Measurements from ENCODE around the gene KCNE4. TPM values are rescaled to one million over a fixed set of nuclear protein-coding genes. Genes with fewer than 3 reads are reported as not detected.

Gene KCNE4
- total RNA-seq, 1 experiment from 2014 or later, result not detected

DNA sequence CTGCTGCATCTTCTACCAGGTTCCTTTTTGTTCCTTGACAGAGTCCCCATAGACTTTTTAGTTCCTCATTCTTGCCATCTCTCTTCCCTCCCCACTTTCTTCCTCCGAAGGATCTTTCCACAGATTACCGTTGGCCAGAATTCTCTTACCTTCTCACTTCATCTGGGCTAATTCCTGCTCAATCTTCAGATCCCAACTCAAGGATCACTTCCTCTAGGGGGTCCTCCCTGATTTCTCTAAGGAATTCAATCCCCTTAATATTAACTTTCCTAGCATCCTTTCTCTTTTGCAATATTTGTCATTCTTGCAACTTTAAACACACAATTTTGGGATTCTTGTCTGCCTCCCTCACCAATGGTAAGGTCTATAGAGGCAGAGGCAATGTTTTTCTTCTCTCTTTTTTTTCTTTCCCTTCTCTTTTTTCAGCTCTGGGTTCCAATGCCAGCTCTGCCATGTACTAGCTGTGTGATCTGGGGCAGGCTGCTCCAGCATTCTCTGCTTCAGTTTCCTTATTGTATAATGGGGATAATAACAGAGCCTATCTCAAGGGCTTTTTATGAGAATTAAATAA is 5.4 kb upstream of the KCNE4 start:
- DNase-seq, result no peak
- Histone ChIP-seq H3K27me3 (ENCODE audit: control insufficient read depth, insufficient read depth, low read length) (no peaks in the 10 kb centered on the region), H3K36me3 (replicated peaks; ENCODE audit: control insufficient read depth, insufficient read depth, low read length) (no peaks in the 10 kb centered on the region), H3K4me3 (ENCODE audit: insufficient read depth, low read depth, low read length) (no peak overlapping the region)

DNA sequence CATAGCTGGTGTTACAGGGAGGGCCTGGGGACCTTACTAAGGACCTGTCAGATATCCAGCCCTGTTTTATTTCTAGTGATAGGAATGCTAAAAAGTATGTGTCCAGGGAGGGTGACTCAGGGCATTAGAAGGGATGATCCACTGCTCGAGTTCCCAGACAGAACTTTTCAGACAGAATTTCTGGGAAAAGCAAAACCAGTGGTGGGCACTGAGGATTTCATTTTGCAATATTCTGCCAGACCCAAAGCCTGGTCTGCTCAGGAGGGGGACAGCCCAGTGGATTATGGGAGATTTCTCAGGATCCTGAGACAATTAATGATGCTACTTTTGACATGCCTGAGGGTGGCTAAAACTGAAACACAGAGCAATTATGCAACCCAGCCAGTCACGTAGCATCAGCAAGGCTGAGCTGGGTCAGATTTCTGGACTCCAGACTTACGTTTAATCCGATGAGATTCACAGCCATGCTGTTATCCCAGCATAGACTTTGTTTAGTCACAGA is 4.7 kb upstream of the KCNE4 start:
- Histone ChIP-seq H3K27me3 (ENCODE audit: control insufficient read depth, insufficient read depth, low read length) (no peaks in the 10 kb centered on the region), H3K36me3 (replicated peaks; ENCODE audit: control insufficient read depth, insufficient read depth, low read length) (no peaks in the 10 kb centered on the region), H3K4me3 (ENCODE audit: insufficient read depth, low read depth, low read length) (no peak overlapping the region)
- DNase-seq, result no peak

DNA sequence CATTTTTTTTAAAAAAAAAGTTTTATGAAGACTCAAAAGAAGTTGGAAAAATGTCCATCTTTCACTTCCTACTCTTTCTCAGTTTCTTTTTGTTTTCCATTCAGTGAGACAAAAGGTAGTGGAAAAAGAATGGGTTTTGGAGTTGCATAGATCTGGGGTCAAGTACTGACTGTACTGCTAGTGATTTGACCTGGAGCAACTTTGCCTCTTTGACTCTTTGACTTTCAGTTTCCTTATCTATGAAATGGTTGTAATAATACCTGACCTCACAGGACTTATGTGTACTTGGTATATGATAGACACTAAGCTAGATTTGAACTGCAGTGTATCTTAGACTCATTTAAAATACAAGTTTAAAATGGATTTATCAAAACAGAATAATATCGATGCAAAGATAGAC is 3.5 kb upstream of the KCNE4 start:
- H3K36me3 ChIP-seq (replicated peaks; ENCODE audit: control insufficient read depth, insufficient read depth, low read length), result no peaks in the 10 kb centered on the region
- H3K4me3 ChIP-seq (ENCODE audit: insufficient read depth, low read depth, low read length), result no peak overlapping the region
- DNase-seq, result no peak
- H3K27me3 ChIP-seq (ENCODE audit: control insufficient read depth, insufficient read depth, low read length), result no peaks in the 10 kb centered on the region

DNA sequence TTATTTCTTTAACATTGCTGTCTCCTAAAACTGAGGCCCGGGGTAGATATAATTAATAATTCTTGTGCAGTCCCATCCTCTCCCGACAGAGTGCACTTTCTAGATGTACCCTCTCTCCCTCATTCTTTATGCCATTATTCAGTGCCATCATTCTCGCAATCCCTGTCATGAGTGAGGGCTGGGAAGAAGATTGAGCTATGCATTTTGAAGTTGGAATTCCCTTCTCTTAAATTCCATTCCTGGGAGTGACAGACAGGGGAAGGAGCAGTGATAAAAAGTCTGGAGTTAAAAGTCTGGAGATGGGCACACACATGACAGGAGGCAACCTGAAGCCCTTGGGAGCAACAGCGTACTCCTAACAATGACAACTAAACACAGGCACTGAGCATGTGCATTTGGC is 2.6 kb upstream of the KCNE4 start:
- Histone ChIP-seq H3K27me3 (ENCODE audit: control insufficient read depth, insufficient read depth, low read length) (no peaks in the 10 kb centered on the region), H3K4me3 (ENCODE audit: insufficient read depth, low read depth, low read length) (no peak overlapping the region), H3K36me3 (replicated peaks; ENCODE audit: control insufficient read depth, insufficient read depth, low read length) (no peaks in the 10 kb centered on the region)
- no peak for DNase-seq

DNA sequence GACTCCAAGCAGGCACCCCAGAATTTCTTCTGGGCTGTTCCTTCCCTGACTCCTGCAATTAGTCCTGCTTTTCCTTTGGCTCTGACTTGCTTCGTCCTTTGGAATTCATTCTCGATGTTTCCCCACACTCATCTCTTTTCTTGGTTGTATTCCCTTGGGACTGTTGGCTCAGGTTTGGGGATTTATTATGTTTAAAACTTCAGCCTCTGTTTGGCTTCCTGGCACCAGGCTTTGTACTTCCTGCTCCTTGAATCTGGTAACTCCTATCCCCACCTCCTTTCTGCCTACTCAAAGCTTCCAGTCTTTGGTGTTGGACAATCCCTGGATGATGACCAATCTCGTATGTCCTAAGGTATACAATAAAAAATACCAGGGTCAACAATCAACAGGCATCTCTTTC is 1.8 kb upstream of the KCNE4 start:
- no peak overlapping the region for H3K4me3 ChIP-seq (ENCODE audit: insufficient read depth, low read depth, low read length)
- no peaks in the 10 kb centered on the region for H3K36me3 ChIP-seq (replicated peaks; ENCODE audit: control insufficient read depth, insufficient read depth, low read length)
- DNase-seq, result no peak
- no peaks in the 10 kb centered on the region for H3K27me3 ChIP-seq (ENCODE audit: control insufficient read depth, insufficient read depth, low read length)

DNA sequence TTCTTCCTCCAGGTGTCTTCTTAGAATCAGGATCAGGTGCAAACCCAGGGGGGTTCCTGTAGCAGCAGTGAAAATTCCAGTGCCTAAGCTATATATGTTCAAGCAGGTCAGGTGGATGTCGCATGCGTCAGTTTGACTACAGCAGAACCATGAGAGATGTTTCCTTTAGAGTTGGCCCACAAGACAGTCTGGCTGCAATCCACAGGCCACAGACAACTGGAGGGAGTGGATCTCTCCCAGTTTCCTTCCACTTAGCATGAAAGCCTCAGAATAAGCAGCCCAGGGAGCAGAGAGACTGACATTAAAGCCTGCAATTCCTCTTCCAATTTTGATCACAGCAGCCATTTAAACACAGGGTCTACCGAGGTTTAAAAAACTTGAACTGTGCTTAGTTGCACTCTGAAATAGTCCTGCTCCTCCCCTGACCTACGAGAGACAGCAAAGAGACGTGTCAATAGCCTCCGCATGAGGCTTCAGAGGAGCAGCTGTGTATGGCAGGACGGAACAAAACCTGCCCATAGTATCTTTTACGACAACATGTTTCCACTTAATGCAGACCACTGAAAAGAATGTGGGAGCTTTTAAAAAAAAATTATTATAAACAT is 988 bp upstream of the KCNE4 start:
- Histone ChIP-seq H3K27me3 (ENCODE audit: control insufficient read depth, insufficient read depth, low read length) (no peaks in the 10 kb centered on the region), H3K4me3 (ENCODE audit: insufficient read depth, low read depth, low read length) (no peak overlapping the region)
- no peak for DNase-seq

DNA sequence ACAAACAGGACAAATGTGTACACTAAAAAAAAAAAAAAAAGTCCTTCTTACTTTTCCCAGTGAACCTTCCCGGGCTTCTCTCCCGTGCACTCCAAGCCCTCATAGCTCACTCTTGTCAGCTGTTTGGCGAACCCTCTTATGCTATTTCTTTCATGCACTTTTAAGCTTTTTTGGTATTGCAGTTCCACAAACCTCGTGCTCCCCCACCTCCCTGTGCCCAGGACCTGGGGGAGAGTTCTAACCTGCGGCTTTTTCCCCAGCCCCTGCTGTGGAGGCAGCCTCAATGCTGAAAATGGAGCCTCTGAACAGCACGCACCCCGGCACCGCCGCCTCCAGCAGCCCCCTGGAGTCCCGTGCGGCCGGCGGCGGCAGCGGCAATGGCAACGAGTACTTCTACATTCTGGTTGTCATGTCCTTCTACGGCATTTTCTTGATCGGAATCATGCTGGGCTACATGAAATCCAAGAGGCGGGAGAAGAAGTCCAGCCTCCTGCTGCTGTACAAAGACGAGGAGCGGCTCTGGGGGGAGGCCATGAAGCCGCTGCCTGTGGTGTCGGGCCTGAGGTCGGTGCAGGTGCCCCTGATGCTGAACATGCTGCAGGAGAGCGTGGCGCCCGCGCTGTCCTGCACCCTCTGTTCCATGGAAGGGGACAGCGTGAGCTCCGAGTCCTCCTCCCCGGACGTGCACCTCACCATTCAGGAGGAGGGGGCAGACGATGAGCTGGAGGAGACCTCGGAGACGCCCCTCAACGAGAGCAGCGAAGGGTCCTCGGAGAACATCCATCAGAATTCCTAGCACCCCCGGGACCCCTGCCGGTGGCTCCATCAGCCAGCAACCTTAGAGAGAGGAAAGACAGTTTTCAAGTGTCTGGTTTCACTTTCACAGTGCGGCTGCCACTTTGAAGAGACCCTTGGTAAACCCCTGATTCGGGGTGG is 826 bp downstream of the KCNE4 start:
- DNase-seq, result no peak
- Histone ChIP-seq H3K36me3 (replicated peaks; ENCODE audit: control insufficient read depth, insufficient read depth, low read length) (no peaks in the 10 kb centered on the region), H3K4me3 (ENCODE audit: insufficient read depth, low read depth, low read length) (no peak overlapping the region), H3K27me3 (ENCODE audit: control insufficient read depth, insufficient read depth, low read length) (no peaks in the 10 kb centered on the region)

More for the DNA sequence above, 988 bp upstream of the KCNE4 start:
- no peaks in the 10 kb centered on the region for H3K36me3 ChIP-seq (replicated peaks; ENCODE audit: control insufficient read depth, insufficient read depth, low read length)

DNA sequence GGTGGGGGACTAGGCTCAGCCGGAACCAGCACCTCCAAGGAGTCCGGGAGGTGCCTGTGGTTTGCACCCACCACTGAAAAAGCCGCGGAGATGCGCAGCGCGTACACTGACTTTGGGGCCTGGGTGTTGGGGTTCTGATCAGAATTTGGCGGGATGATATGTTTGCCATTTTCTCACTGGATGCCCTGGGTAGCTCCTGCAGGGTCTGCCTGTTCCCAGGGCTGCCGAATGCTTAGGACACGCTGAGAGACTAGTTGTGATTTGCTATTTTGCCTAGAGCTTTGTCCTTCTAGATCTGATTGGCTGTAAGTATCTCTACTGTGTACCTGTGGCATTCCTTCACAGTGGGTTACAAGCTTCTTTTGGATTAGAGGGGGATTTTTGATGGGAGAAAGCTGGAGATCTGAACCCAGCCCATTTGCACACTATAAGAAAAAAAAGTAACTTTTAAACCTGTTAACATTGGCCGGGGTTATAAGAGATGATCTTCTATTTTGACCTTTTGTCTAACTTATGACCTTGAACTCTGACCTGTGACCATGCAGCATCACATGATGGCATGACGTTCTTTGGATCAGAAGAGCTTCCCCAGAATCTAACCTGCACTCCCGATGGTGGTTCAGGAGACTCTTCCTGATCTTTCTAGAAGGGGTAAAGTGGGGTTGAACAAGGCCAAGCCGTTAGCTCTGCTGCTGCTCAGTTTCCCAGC is 1.6 kb downstream of the KCNE4 start:
- Histone ChIP-seq H3K27me3 (ENCODE audit: control insufficient read depth, insufficient read depth, low read length) (no peaks in the 10 kb centered on the region), H3K36me3 (replicated peaks; ENCODE audit: control insufficient read depth, insufficient read depth, low read length) (no peaks in the 10 kb centered on the region), H3K4me3 (ENCODE audit: insufficient read depth, low read depth, low read length) (no peak overlapping the region)
- DNase-seq, result no peak

DNA sequence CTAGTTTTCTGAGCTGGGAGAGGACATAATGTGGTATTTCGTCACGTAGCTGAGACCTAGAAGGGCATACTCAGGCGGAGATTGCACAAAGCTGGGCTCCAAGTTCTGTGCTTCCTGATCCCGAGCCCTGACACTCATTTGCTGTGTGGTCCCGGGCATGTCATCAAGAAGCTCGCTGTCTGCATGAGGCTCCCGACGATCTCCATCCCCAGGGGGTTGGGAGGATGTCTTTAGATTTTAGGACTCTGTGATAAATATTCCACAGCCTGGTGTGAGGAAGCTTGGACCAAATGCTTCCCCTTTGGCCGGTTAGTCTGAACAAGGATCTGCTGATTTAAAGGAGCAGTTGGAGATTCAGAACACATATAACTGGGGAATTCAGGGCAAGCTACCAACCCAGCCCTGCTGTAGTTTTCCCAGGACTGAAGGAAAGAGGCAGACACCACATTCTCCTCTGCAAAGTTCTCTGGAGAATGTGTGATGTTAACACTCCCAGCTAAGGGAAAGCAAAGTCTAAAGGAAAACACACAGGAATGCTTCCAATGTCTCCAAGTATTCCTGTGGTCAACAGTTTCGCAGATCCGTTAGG is 2.3 kb downstream of the KCNE4 start:
- H3K4me3 ChIP-seq (ENCODE audit: insufficient read depth, low read depth, low read length), result no peak overlapping the region
- no peak for DNase-seq
- no peaks in the 10 kb centered on the region for H3K27me3 ChIP-seq (ENCODE audit: control insufficient read depth, insufficient read depth, low read length)
- H3K36me3 ChIP-seq (replicated peaks; ENCODE audit: control insufficient read depth, insufficient read depth, low read length), result no peaks in the 10 kb centered on the region

DNA sequence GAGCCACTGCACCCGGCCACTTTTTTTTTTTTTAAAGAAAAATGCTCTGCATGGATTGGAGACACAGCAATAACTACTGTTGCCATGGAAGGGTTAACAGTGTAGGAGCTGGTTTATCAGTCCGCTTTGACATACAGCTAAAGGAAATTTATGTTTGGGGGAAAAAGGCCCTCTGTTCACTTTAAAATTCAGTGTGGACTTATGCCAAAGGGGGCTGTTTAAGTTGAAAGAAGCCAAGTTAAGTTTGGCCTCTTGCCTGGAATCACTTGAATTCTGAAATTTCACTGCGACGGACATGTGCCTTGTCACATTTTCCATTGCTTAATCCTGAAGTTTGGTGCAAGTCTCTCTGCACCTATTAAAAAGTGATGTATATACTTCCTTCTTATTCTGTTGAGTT is 3.1 kb downstream of the KCNE4 start:
- no peak for DNase-seq
- no peaks in the 10 kb centered on the region for H3K27me3 ChIP-seq (ENCODE audit: control insufficient read depth, insufficient read depth, low read length)
- H3K36me3 ChIP-seq (replicated peaks; ENCODE audit: control insufficient read depth, insufficient read depth, low read length), result no peaks in the 10 kb centered on the region
- H3K4me3 ChIP-seq (ENCODE audit: insufficient read depth, low read depth, low read length), result no peak overlapping the region

DNA sequence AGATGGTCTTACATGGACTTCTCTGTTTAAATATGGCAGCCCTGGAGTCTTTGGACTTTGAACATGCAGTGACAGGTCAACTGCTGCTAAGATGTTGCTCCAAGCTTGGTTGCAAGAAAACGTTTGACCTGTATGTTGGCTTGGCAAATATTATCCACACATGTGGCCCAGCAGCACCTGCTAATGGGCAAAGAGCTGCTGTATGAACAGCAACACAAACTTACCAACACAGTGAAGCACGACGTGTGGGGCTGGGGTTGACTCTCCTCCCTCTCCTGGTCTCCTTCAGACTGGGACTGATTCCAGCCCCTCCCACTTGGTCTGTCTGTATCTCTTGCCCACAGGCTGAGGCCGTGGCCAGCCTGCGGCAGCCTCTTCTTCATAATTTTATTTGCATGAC is 3.8 kb downstream of the KCNE4 start:
- H3K4me3 ChIP-seq (ENCODE audit: insufficient read depth, low read depth, low read length), result no peak overlapping the region
- no peaks in the 10 kb centered on the region for H3K27me3 ChIP-seq (ENCODE audit: control insufficient read depth, insufficient read depth, low read length)
- H3K36me3 ChIP-seq (replicated peaks; ENCODE audit: control insufficient read depth, insufficient read depth, low read length), result no peaks in the 10 kb centered on the region
- no peak for DNase-seq

DNA sequence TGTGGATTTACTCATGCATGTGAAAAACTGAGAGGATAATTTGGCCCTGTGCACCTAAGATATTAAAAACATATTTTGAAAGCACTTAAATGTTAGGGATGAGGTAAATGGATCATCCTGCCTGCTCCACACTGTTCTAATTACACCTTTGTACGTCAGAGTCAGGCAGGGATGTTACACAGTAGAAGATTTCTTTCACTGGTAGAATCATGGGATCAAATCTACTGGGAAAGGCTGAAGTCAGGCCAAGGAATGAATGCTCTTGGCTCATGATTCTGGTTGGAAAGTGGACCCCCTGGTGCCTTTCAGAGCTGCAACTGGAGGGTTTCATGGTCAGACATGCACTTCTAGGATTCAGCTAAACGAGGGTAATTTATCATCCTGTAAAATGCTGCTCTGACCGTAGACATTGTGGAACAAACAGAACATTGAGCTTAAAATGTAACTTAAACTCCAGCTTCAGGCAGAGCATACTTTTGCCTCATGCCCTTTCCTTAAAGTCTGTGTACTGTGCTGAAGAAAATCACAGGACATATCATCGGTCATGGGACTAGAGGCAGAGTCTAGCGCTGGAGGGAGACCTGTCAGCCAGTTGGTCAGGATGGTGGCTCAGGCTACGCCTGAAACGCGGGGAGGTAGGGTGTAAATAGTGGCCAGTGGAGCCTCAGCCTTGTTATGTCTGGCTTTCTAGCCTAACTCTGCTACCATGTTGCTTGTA is 4.9 kb downstream of the KCNE4 start:
- DNase-seq, result no peak
- H3K27me3 ChIP-seq (ENCODE audit: control insufficient read depth, insufficient read depth, low read length), result no peaks in the 10 kb centered on the region
- no peaks in the 10 kb centered on the region for H3K36me3 ChIP-seq (replicated peaks; ENCODE audit: control insufficient read depth, insufficient read depth, low read length)
- H3K4me3 ChIP-seq (ENCODE audit: insufficient read depth, low read depth, low read length), result no peak overlapping the region

DNA sequence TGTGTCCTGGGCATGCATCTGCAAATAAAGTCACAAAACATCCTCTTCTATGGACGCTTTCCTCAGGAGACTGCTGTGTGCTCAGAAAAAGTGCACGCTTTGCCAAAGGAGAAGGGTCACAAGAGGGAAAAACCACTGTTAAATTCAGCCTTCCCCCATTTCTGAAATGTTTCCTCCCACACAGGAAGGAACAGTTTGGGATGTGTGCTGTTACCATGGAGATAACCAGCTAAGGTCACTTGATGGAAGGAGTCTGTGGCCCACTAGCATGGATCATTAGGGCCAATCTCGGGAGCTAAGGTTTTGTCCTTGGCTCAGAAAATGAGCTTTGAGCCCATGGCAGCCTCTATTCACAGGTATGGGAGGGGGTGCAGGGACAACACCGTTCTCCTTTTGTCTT is 5.6 kb downstream of the KCNE4 start:
- no peak for DNase-seq
- Histone ChIP-seq H3K36me3 (replicated peaks; ENCODE audit: control insufficient read depth, insufficient read depth, low read length) (no peaks in the 10 kb centered on the region), H3K4me3 (ENCODE audit: insufficient read depth, low read depth, low read length) (no peak overlapping the region), H3K27me3 (ENCODE audit: control insufficient read depth, insufficient read depth, low read length) (no peaks in the 10 kb centered on the region)
